H9 (cell line): ENCODE measurements around the gene PHOX2A. TPM values are rescaled to one million over a fixed set of nuclear protein-coding genes. Genes with fewer than 3 reads are reported as not detected.

Source experiments
- DNase-seq: peaks from one replicate; pipeline ENCODE4 v3.0.0-alpha.2; 2017
- H2AFZ ChIP-seq: one replicate; pipeline ENCODE4 v1.6.1; 2013; ENCODE audit warnings: mild to moderate bottlenecking, low read length, control low read depth, moderate library complexity
- H2AK5ac ChIP-seq: 2 replicates; pipeline ENCODE4 v1.6.1; 2013; ENCODE audit warnings: low read length, control low read depth, mixed read lengths; ENCODE audit not compliant: insufficient read length
- H2BK120ac ChIP-seq: one replicate; pipeline ENCODE4 v1.6.1; 2013; ENCODE audit warnings: low read depth, mild to moderate bottlenecking, low read length, control low read depth, inconsistent platforms; ENCODE audit not compliant: poor library complexity, severe bottlenecking
- H2BK12ac ChIP-seq: 2 replicates; pipeline ENCODE4 v1.6.1; 2013; ENCODE audit warnings: low read length, control low read depth, mixed read lengths, low read depth; ENCODE audit not compliant: insufficient read length
- H2BK15ac ChIP-seq: 2 replicates; pipeline ENCODE4 v1.6.1; 2013; ENCODE audit warnings: low read depth, low read length, control low read depth
- H2BK20ac ChIP-seq: one replicate; pipeline ENCODE4 v1.6.1; 2013; ENCODE audit warnings: low read depth, mild to moderate bottlenecking, low read length, control low read depth, inconsistent platforms; ENCODE audit not compliant: poor library complexity, severe bottlenecking
- H2BK5ac ChIP-seq: 2 replicates; pipeline ENCODE4 v1.6.1; 2013; ENCODE audit warnings: low read length, control low read depth, mixed read lengths; ENCODE audit not compliant: insufficient read length
- H3K14ac ChIP-seq: 2 replicates; pipeline ENCODE4 v1.6.1; 2013; ENCODE audit warnings: low read length, control low read depth; ENCODE audit not compliant: insufficient read depth
- H3K18ac ChIP-seq: 2 replicates; pipeline ENCODE4 v1.6.1; 2013; ENCODE audit warnings: low read depth, mild to moderate bottlenecking, mixed read lengths, low read length, control low read depth; ENCODE audit not compliant: insufficient read length
- H3K23ac ChIP-seq: 2 replicates; pipeline ENCODE4 v1.6.1; 2013; ENCODE audit warnings: low read length, control low read depth, mixed read lengths, low read depth; ENCODE audit not compliant: insufficient read length
- H3K23me2 ChIP-seq: 2 replicates; pipeline ENCODE4 v1.6.1; 2013; ENCODE audit warnings: low read depth, mild to moderate bottlenecking, mixed read lengths, low read length, control low read depth; ENCODE audit not compliant: insufficient read length, poor library complexity, severe bottlenecking
- H3K27ac ChIP-seq: 2 replicates; pipeline ENCODE4 v1.5.1; 2013; ENCODE audit warnings: low read length, control low read depth, mixed read lengths, low read depth; ENCODE audit not compliant: insufficient read length
- H3K27me3 ChIP-seq: 2 replicates; pipeline ENCODE4 v1.6.1; 2013; ENCODE audit warnings: low read length, control low read depth, inconsistent platforms; ENCODE audit not compliant: insufficient read depth
- H3K4ac ChIP-seq: 2 replicates; pipeline ENCODE4 v1.6.1; 2013; ENCODE audit warnings: low read depth, mild to moderate bottlenecking, control low read depth, inconsistent platforms, low read length, moderate library complexity
- H3K4me1 ChIP-seq: 2 replicates; pipeline ENCODE4 v1.6.1; 2013; ENCODE audit warnings: low read length, control low read depth, inconsistent platforms; ENCODE audit not compliant: insufficient read depth
- H3K4me2 ChIP-seq: 2 replicates; pipeline ENCODE4 v1.6.1; 2013; ENCODE audit warnings: low read length, control low read depth, mixed read lengths; ENCODE audit not compliant: insufficient read length, insufficient read depth
- H3K56ac ChIP-seq: 2 replicates; pipeline ENCODE4 v1.6.1; 2013; ENCODE audit warnings: low read depth, mild to moderate bottlenecking, mixed read lengths, low read length, control low read depth; ENCODE audit not compliant: insufficient read length
- H3K79me1 ChIP-seq: 2 replicates; pipeline ENCODE4 v1.6.1; 2013; ENCODE audit warnings: low read depth, mild to moderate bottlenecking, moderate library complexity, low read length, control low read depth, inconsistent platforms; ENCODE audit not compliant: insufficient read depth, poor library complexity, severe bottlenecking
- H3K79me2 ChIP-seq: 2 replicates; pipeline ENCODE4 v1.6.1; 2013; ENCODE audit warnings: low read length, control low read depth, inconsistent platforms; ENCODE audit not compliant: insufficient read depth
- H3K9ac ChIP-seq: 2 replicates; pipeline ENCODE4 v1.6.1; 2013; ENCODE audit warnings: low read length, control low read depth, mixed read lengths; ENCODE audit not compliant: insufficient read length; ENCODE audit errors: extremely low read depth
- H3K9me3 ChIP-seq: one replicate; pipeline ENCODE4 v1.6.1; 2013; ENCODE audit warnings: low read depth, low read length, inconsistent platforms; ENCODE audit not compliant: control insufficient read depth
- H3T11ph ChIP-seq: one replicate; pipeline ENCODE4 v1.6.1; 2013; ENCODE audit warnings: mild to moderate bottlenecking, low read length, control low read depth, inconsistent platforms
- H4K20me1 ChIP-seq: one replicate; pipeline ENCODE4 v1.6.1; 2013; ENCODE audit not compliant: control insufficient read depth, insufficient read length, insufficient read depth
- H4K5ac ChIP-seq: 2 replicates; pipeline ENCODE4 v1.6.1; 2013; ENCODE audit warnings: low read depth, mild to moderate bottlenecking, mixed read lengths, low read length, control low read depth; ENCODE audit not compliant: insufficient read length
- H4K8ac ChIP-seq: replicated peaks from 2 replicates; pipeline ENCODE4 v1.6.1; 2013; ENCODE audit warnings: low read length, control low read depth, mixed read lengths, low read depth; ENCODE audit not compliant: insufficient read length
- H4K91ac ChIP-seq: 2 replicates; pipeline ENCODE4 v1.6.1; 2013; ENCODE audit warnings: low read depth, mild to moderate bottlenecking, moderate library complexity, mixed read lengths, low read length, control low read depth; ENCODE audit not compliant: insufficient read length
- H3K27ac Mint-ChIP-seq, 3 experiments: 2 replicates in 2 of 3; 3 replicates in 1 of 3; pipeline ENCODE4 v1.8.0; 2020 to 2021; ENCODE audit warnings: mixed read lengths in 3 of 3, mild to moderate bottlenecking in 1 of 3, moderate library complexity in 1 of 3
- H3K27me3 Mint-ChIP-seq: 2 replicates; pipeline ENCODE4 v1.8.0; 2021; ENCODE audit warnings: low read depth, mild to moderate bottlenecking, moderate library complexity, mixed read lengths
- H3K36me3 Mint-ChIP-seq, 3 experiments: 2 replicates in 2 of 3; 3 replicates in 1 of 3; pipeline ENCODE4 v1.8.0; 2020 to 2021; ENCODE audit warnings: low read depth in 3 of 3, mixed read lengths in 3 of 3; ENCODE audit not compliant: insufficient read depth in 1 of 3
- H3K4me1 Mint-ChIP-seq, 2 experiments: 2 replicates each; pipeline ENCODE4 v1.8.0; 2020; ENCODE audit warnings: mixed read lengths in 2 of 2
- H3K4me3 Mint-ChIP-seq, 2 experiments: 2 replicates in 1 of 2; 3 replicates in 1 of 2; pipeline ENCODE4 v1.8.0; 2020 to 2021; ENCODE audit warnings: mild to moderate bottlenecking in 2 of 2, mixed read lengths in 2 of 2, moderate library complexity in 1 of 2
- H3K9me3 Mint-ChIP-seq, 2 experiments: 2 replicates in 1 of 2; 3 replicates in 1 of 2; pipeline ENCODE4 v1.8.0; 2020; ENCODE audit warnings: mild to moderate bottlenecking in 2 of 2, mixed read lengths in 2 of 2, moderate library complexity in 1 of 2
- CTCF ChIP-seq: fragments of 200-600 bp; sonication (generic); conservative IDR thresholded peaks from 3 replicates; pipeline ENCODE4 v1.8.0; 2021; ENCODE audit warnings: antibody characterized with exemption, mild to moderate bottlenecking
- WGBS: extraction: QIAGEN DNeasy Blood & Tissue Kit; methylation state at CpG from one replicate; pipeline ENCODE4 v1.1.7; 2013; ENCODE audit warnings: missing lambda C conversion rate, low lambda C conversion rate, mixed read lengths; ENCODE audit not compliant: insufficient read length; ENCODE audit errors: extremely low coverage; 5-methylcytosine and 5-hydroxymethylcytosine counted together
- total RNA-seq: library from RNA; stranded (reverse); gene quantifications from 2 replicates; pipeline ENCODE4 v1.2.1, GENCODE V29; 2021

PHOX2A gene
- total RNA-seq, 1 experiment from 2014 or later: 1.4 TPM

- H3K27me3 Mint-ChIP-seq: peaks cover 9% of the 10 kb centered on the region
- no peaks in the 10 kb centered on the region for H3K36me3 Mint-ChIP-seq
- no peaks in the 10 kb centered on the region for H3K79me2 ChIP-seq
- no CpG with 5 or more reads among the region's 6 CpGs for WGBS
- no peak overlapping the region for H4K91ac ChIP-seq
- no peaks in the 10 kb centered on the region for H3K4me1 ChIP-seq
- H2BK15ac ChIP-seq: no peak overlapping the region
- H3K56ac ChIP-seq: no peak overlapping the region
- no peaks in the 10 kb centered on the region for H3K23me2 ChIP-seq
- no peak overlapping the region for H2BK5ac ChIP-seq
- H4K5ac ChIP-seq: no peak overlapping the region
- H3K27me3 ChIP-seq: no peaks in the 10 kb centered on the region
- no peak overlapping the region for H2AK5ac ChIP-seq
- DNase-seq: no peak
- H3K4me2 ChIP-seq: no peak overlapping the region
- no peak overlapping the region for H3K14ac ChIP-seq
- no peak overlapping the region for H3K23ac ChIP-seq
- H4K8ac ChIP-seq: no peak overlapping the region
- no peak overlapping the region for H3K18ac ChIP-seq
- no peak overlapping the region for H2BK120ac ChIP-seq
- H2BK12ac ChIP-seq: no peak overlapping the region
- H3K9me3 ChIP-seq: no peaks in the 10 kb centered on the region
- no peak overlapping the region for H3K4me3 Mint-ChIP-seq
- no peak overlapping the region for H3K27ac ChIP-seq
- no peaks in the 10 kb centered on the region for H3K4me1 Mint-ChIP-seq
- H4K20me1 ChIP-seq: no peaks in the 10 kb centered on the region
- H3T11ph ChIP-seq: no peak overlapping the region
- no peaks in the 10 kb centered on the region for H3K9me3 Mint-ChIP-seq
- no peak overlapping the region for H2BK20ac ChIP-seq
- H3K27ac Mint-ChIP-seq: no peak overlapping the region
- TF ChIP-seq CTCF: no peak
- H3K9ac ChIP-seq: no peak overlapping the region
- no peaks in the 10 kb centered on the region for H3K79me1 ChIP-seq
- no peak overlapping the region for H2AFZ ChIP-seq
- H3K4ac ChIP-seq: no peak overlapping the region
These were observed 30.5 kb upstream of the PHOX2A start for GRCh38 chr11:72274435-72274834.
